ENCODE data around the gene LALBA.
"Not testable (repeated sequence)": the region's sequence is repeated elsewhere in the genome, so short reads cannot be mapped to it uniquely, and the experiment has no call there.

The LALBA gene

GRCh38 chr12:48569946-48570345 lies at the start of gene LALBA:
Gene LALBA, minus strand, starts transcription at chr12:48570046. Its CDS starts 26 bp downstream, at chr12:48570020.
- no peak for DNase-seq (ENCODE audit: low read depth in 2 of 2, low spot score in 1 of 2)

- peak; percentile 38 to 52 for DNase-seq (ENCODE audit: low read depth in 2 of 2, low spot score in 1 of 2)
Observed at GRCh38 chr12:48618541-48618940, 48.7 kb upstream of the LALBA start.

GRCh38 chr12:48615681-48616080 lies 45.8 kb upstream of the LALBA start:
- DNase-seq (ENCODE audit: low read depth in 2 of 2, low spot score in 1 of 2): no peak

- DNase-seq (ENCODE audit: low read depth in 2 of 2, low spot score in 1 of 2): no peak
Observed at GRCh38 chr12:48613321-48613720, 43.5 kb upstream of the LALBA start.

- no peak for DNase-seq (ENCODE audit: low read depth in 2 of 2, low spot score in 1 of 2)
Observed at GRCh38 chr12:48602192-48602989, 32.5 kb upstream of the LALBA start.

GRCh38 chr12:48601013-48601756 lies 31.3 kb upstream of the LALBA start:
- DNase-seq (ENCODE audit: low read depth in 2 of 2, low spot score in 1 of 2): no peak

GRCh38 chr12:48600552-48600951 lies 30.7 kb upstream of the LALBA start:
- no peak for DNase-seq (ENCODE audit: low read depth in 2 of 2, low spot score in 1 of 2)

GRCh38 chr12:48592591-48593086 lies 22.8 kb upstream of the LALBA start:
- no peak for DNase-seq (ENCODE audit: low read depth in 2 of 2, low spot score in 1 of 2)

GRCh38 chr12:48586361-48586760 lies 16.5 kb upstream of the LALBA start:
- DNase-seq (ENCODE audit: low read depth in 2 of 2, low spot score in 1 of 2): no peak

- DNase-seq (ENCODE audit: low read depth in 2 of 2, low spot score in 1 of 2): no peak
Observed at GRCh38 chr12:48583728-48584127, 13.9 kb upstream of the LALBA start.

- DNase-seq (ENCODE audit: low read depth in 2 of 2, low spot score in 1 of 2): no peak
Observed at GRCh38 chr12:48580831-48581230, 11.0 kb upstream of the LALBA start.

GRCh38 chr12:48572326-48572725 lies 2.5 kb upstream of the LALBA start:
- no peak for DNase-seq (ENCODE audit: low read depth in 2 of 2, low spot score in 1 of 2)

GRCh38 chr12:48567731-48568130 lies 2.1 kb downstream of the LALBA start:
- DNase-seq (ENCODE audit: low read depth in 2 of 2, low spot score in 1 of 2): no peak

- DNase-seq (ENCODE audit: low read depth in 2 of 2, low spot score in 1 of 2): no peak
Observed at GRCh38 chr12:48557919-48558318, 11.9 kb downstream of the LALBA start.

- DNase-seq (ENCODE audit: low read depth in 2 of 2, low spot score in 1 of 2): no peak
Observed at GRCh38 chr12:48556631-48557030, 13.2 kb downstream of the LALBA start.

- DNase-seq (ENCODE audit: low read depth in 2 of 2, low spot score in 1 of 2): not testable (repeated sequence)
Observed at GRCh38 chr12:48553666-48554343, 16.0 kb downstream of the LALBA start.

- not testable (repeated sequence) for DNase-seq (ENCODE audit: low read depth in 2 of 2, low spot score in 1 of 2)
Observed at GRCh38 chr12:48551636-48552035, 18.2 kb downstream of the LALBA start.

- DNase-seq (ENCODE audit: low read depth in 2 of 2, low spot score in 1 of 2): not testable (repeated sequence)
Observed at GRCh38 chr12:48547012-48547411, 22.8 kb downstream of the LALBA start.

- no peak for DNase-seq (ENCODE audit: low read depth in 2 of 2, low spot score in 1 of 2)
Observed at GRCh38 chr12:48545833-48546469, 23.9 kb downstream of the LALBA start.

- no peak for DNase-seq (ENCODE audit: low read depth in 2 of 2, low spot score in 1 of 2)
Observed at GRCh38 chr12:48542300-48542928, 27.4 kb downstream of the LALBA start.

- no peak for DNase-seq (ENCODE audit: low read depth in 2 of 2, low spot score in 1 of 2)
Observed at GRCh38 chr12:48536602-48537001, 33.2 kb downstream of the LALBA start.

Data from stimulated activated CD8-positive, alpha-beta memory T cell treated with anti-CD3 and anti-CD28 coated beads, Interleukin-4, amount 100 ng/mL, for 1 hour (primary cell).